DND-41 (cell line): ENCODE measurements around the gene TBCD.

Experiments used
- CTCF ChIP-seq: IDR thresholded peaks from 2 replicates; pipeline ENCODE4 v1.5.1; 2012; ENCODE audit warnings: borderline replicate concordance, low read length, moderate library complexity, mild to moderate bottlenecking; ENCODE audit not compliant: poor library complexity, severe bottlenecking; ENCODE audit errors: extremely low read depth
- EZH2 ChIP-seq: IDR thresholded peaks from 3 replicates; pipeline ENCODE4 v1.6.1; 2012; ENCODE audit warnings: borderline replicate concordance, low read depth, mild to moderate bottlenecking, moderate library complexity, low read length, inconsistent platforms; ENCODE audit not compliant: severe bottlenecking

- TF ChIP-seq CTCF (no peak), EZH2 (no peak)
Measured at GRCh38 chr17:82926716-82927115, 174.9 kb downstream of the TBCD start.
